Endothelial cell (in vitro differentiated cells): ENCODE measurements around the gene COX4I2. TPM values are rescaled to one million over a fixed set of nuclear protein-coding genes. Genes with fewer than 3 reads are reported as not detected.

Source experiments
- DNase-seq: peaks from one replicate; pipeline ENCODE4 v3.0.0; 2021; ENCODE audit warnings: low spot score
- H3K27ac Mint-ChIP-seq: one replicate; pipeline ENCODE4 v1.8.0; 2021; ENCODE audit warnings: mixed read lengths, inconsistent platforms; ENCODE audit not compliant: unreplicated experiment
- H3K27me3 Mint-ChIP-seq: one replicate; pipeline ENCODE4 v1.8.0; 2021; ENCODE audit warnings: mild to moderate bottlenecking, moderate library complexity, mixed read lengths, inconsistent platforms; ENCODE audit not compliant: unreplicated experiment
- H3K36me3 Mint-ChIP-seq: one replicate; pipeline ENCODE4 v1.8.0; 2021; ENCODE audit warnings: mild to moderate bottlenecking, low read depth, mixed read lengths, inconsistent platforms; ENCODE audit not compliant: unreplicated experiment
- H3K4me1 Mint-ChIP-seq: one replicate; pipeline ENCODE4 v1.8.0; 2021; ENCODE audit warnings: mild to moderate bottlenecking, mixed read lengths, inconsistent platforms; ENCODE audit not compliant: unreplicated experiment
- H3K4me3 Mint-ChIP-seq: one replicate; pipeline ENCODE4 v1.8.0; 2021; ENCODE audit warnings: mild to moderate bottlenecking, mixed read lengths, inconsistent platforms; ENCODE audit not compliant: unreplicated experiment
- H3K9me3 Mint-ChIP-seq: one replicate; pipeline ENCODE4 v1.8.0; 2021; ENCODE audit warnings: mixed read lengths, inconsistent platforms; ENCODE audit not compliant: unreplicated experiment
- total RNA-seq: library from RNA; stranded (reverse); fragmentation: NEBNext Ultra II Directional; extraction: Animal tissue kit (Norgen Biotek cat#: 25700); gene quantifications from one replicate; pipeline ENCODE4 v1.2.1, GENCODE V29; 2021; ENCODE audit not compliant: unreplicated experiment
- TF ChIP-seq, protein P1 (sequence below): fragments of 200-600 bp; sonication (generic); IDR thresholded peaks from one replicate; pipeline ENCODE4 v1.5.0; 2021; ENCODE audit warnings: antibody characterized with exemption; ENCODE audit not compliant: unreplicated experiment

The COX4I2 gene
- total RNA-seq, 1 donor from 2014 or later = not detected

DNA sequence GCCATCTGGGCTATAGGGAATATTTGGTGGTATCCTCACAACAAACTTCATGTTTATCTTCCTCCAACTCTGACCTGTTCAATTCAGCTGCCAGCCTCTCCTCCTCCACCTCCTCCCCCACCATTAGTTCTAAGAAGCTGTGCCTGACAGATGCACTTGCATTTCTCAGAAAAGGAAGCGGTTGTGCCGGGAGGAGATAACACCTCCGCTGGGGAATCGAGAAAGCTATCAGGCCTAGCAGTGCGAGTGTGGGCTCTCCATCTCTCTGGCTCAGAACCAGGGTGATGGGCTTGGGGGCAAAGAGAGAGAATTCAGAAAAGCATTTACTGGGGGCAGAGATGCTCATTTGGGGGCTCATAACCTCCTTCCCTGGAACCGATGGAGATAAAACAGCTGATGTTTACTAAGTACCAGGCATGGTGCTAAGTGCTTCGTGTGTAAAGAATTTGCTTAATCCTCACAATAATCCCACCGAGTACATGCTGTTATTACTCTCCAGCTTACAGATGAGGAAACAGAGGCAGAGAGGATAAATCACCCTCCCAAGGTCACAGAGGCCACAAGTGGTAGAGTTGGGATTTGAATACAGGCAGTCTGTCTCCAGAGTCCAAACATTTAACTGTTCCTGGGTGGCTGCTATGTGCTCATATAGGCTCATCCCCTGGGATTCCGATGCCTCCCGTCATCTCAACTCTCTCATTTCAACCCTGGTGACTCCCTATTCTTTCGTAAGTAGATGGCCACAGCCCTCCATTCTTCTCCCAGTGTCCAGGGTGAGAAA, 38.3 kb downstream of the COX4I2 start:
- peak overlapping the region; percentile 66 for H3K4me3 Mint-ChIP-seq
- no peaks in the 10 kb centered on the region for H3K9me3 Mint-ChIP-seq
- DNase-seq = peak; percentile 46
- peaks cover 7% of the 10 kb centered on the region for H3K27me3 Mint-ChIP-seq
- TF ChIP-seq, protein P1, sequence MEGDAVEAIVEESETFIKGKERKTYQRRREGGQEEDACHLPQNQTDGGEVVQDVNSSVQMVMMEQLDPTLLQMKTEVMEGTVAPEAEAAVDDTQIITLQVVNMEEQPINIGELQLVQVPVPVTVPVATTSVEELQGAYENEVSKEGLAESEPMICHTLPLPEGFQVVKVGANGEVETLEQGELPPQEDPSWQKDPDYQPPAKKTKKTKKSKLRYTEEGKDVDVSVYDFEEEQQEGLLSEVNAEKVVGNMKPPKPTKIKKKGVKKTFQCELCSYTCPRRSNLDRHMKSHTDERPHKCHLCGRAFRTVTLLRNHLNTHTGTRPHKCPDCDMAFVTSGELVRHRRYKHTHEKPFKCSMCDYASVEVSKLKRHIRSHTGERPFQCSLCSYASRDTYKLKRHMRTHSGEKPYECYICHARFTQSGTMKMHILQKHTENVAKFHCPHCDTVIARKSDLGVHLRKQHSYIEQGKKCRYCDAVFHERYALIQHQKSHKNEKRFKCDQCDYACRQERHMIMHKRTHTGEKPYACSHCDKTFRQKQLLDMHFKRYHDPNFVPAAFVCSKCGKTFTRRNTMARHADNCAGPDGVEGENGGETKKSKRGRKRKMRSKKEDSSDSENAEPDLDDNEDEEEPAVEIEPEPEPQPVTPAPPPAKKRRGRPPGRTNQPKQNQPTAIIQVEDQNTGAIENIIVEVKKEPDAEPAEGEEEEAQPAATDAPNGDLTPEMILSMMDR = no peak
- H3K36me3 Mint-ChIP-seq = peaks cover 13% of the 10 kb centered on the region
- peak overlapping the region; percentile 95 for H3K27ac Mint-ChIP-seq
- H3K4me1 Mint-ChIP-seq = peaks cover 70% of the 10 kb centered on the region

DNA sequence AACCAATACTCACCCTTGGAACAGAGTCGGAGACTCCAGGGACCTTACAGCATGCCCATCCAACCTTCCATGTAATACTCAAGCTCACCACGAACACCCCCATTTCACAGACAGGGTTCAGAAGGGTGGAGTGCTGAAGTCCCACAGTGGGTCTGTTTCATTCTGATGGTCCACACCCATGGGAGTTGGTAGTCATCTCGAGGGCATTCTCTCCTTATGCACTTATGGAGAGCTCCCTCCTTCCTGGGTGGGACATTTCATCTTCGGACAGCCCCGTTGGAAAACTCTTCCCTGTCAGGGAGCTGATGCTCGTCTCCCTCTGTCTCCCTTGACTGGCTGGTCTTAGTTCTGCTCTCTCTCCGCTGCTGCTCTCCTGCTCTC, 38.9 kb downstream of the COX4I2 start:
- peaks cover 18% of the 10 kb centered on the region for H3K36me3 Mint-ChIP-seq
- H3K9me3 Mint-ChIP-seq = no peaks in the 10 kb centered on the region
- TF ChIP-seq, protein P1 = no peak
- H3K27me3 Mint-ChIP-seq = peaks cover 7% of the 10 kb centered on the region
- H3K27ac Mint-ChIP-seq = peak overlapping the region; percentile 95
- H3K4me3 Mint-ChIP-seq = peak overlapping the region; percentile 66
- no peak for DNase-seq
- H3K4me1 Mint-ChIP-seq = peaks cover 70% of the 10 kb centered on the region

DNA sequence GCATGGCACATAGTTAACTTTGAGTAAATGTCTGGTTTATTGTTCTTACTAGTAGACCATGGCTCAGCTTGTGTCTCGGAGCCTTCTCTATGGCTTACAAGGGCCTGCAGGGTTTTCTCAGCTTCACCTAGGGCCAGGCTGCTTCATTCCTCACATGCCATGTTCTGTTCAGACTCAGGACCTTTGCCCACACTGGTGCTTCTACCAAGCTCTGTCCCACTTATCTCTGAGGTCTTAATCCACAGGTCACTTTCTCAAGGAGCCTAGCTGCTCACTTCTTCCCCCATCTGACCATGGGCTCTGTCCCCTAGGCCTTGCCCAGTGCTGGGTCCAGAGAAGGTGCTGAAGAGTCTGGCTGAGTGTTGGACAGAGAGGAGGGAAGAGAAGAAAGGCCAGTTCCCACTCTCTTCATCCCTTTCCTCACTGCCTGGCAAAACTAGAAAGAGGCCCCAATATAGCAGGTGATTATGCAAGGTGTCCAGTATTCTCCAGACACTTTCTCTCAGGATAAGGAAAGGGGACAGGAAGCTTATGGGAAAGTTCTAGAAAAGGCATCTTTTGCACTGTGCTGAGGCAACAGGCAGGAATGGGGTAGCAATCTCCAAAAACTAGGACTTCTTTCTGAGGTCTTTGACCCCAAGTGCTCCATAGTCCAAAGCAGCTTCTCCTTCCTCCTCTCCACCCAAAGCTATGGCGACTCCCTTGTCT, 40.0 kb downstream of the COX4I2 start:
- no peak for DNase-seq
- peak overlapping the region; percentile 49 for H3K27ac Mint-ChIP-seq
- H3K4me3 Mint-ChIP-seq = no peak overlapping the region
- H3K4me1 Mint-ChIP-seq = peaks cover 71% of the 10 kb centered on the region
- H3K27me3 Mint-ChIP-seq = peaks cover 5% of the 10 kb centered on the region
- TF ChIP-seq, protein P1 = no peak
- peaks cover 18% of the 10 kb centered on the region for H3K36me3 Mint-ChIP-seq
- H3K9me3 Mint-ChIP-seq = no peaks in the 10 kb centered on the region

DNA sequence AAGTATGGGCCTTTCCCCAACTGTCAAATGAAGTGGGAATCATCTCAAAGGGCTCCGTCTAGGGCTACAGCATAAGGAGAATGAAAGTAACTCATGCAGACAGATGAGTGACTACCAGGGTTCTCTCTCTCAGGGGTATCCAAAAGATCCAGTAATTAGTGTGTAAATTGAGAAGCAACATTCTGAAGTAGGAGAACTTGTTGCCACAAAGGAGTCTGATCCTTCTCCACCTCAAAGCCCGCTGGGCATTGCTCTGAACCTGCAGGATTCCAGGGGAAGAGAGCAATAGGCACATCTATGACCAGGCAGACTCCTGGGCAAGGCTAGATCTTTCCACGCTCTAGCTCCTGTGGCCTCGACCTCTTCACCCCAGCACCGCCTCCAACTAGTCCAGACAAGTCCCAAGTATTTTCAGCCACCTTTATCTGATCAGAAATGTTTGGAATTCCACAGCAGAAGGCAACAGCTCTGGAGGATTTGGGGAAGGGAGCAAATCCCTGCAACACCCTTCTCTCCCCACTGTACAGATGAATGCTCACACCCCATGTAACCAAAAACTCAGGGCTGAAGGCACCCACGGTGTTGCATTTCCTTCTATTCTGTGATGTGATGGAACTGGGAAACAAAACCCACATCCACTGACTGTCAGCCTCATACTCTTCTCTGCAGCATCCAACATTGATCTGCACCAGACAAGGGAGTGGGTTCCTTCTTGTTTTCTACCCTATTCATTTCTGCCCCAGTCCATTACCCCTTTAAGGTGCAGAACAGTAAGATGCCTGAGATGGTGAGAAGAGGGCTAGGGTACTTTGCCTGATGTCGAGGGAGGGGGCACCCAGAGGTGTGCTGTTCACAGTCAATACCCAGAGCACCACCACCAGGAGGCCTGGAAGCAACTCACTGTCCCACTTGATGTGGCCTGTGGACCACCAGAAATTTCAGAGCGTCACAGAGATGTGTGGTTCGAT, 41.0 kb downstream of the COX4I2 start:
- Mint-ChIP-seq H3K9me3 (no peaks in the 10 kb centered on the region), H3K27ac (peak overlapping the region; percentile 45), H3K4me3 (no peak overlapping the region), H3K4me1 (peaks cover 75% of the 10 kb centered on the region), H3K36me3 (peaks cover 18% of the 10 kb centered on the region), H3K27me3 (peaks cover 5% of the 10 kb centered on the region)
- TF ChIP-seq, protein P1 = no peak
- no peak for DNase-seq
